ENCODE data around the gene KCTD14.

The KCTD14 gene

GRCh38 chr11:77981346-77981947 is 41.6 kb downstream of the KCTD14 start:
- H3K4me3 ChIP-seq (ENCODE audit: low read depth, low read length): no peak overlapping the region
- no peak for DNase-seq (ENCODE audit: low read depth)
- no peak for TF ChIP-seq MAX (IDR thresholded peaks at IDR 0.05; ENCODE audit: low read depth, low read length)
- no peak for TF ChIP-seq MYC (IDR thresholded peaks at IDR 0.05; ENCODE audit: low read depth, low read length)
- TF ChIP-seq POLR2A (IDR thresholded peaks at IDR 0.05; ENCODE audit: extremely low read depth, insufficient read length): no peak
- TF ChIP-seq CTCF (IDR thresholded peaks at IDR 0.05; ENCODE audit: low read depth, low read length): no peak

GRCh38 chr11:77968337-77968736 is 54.7 kb downstream of the KCTD14 start:
- no peak overlapping the region for H3K4me3 ChIP-seq (ENCODE audit: low read depth, low read length)
- TF ChIP-seq MAX (IDR thresholded peaks at IDR 0.05; ENCODE audit: low read depth, low read length) (no peak), CTCF (IDR thresholded peaks at IDR 0.05; ENCODE audit: low read depth, low read length) (no peak), POLR2A (IDR thresholded peaks at IDR 0.05; ENCODE audit: extremely low read depth, insufficient read length) (no peak), MYC (IDR thresholded peaks at IDR 0.05; ENCODE audit: low read depth, low read length) (no peak)
- peak; percentile 10 for DNase-seq (ENCODE audit: low read depth)

GRCh38 chr11:77967753-77968152 is 55.3 kb downstream of the KCTD14 start:
- H3K4me3 ChIP-seq (ENCODE audit: low read depth, low read length): no peak overlapping the region
- DNase-seq (ENCODE audit: low read depth): no peak
- no peak for TF ChIP-seq MAX (IDR thresholded peaks at IDR 0.05; ENCODE audit: low read depth, low read length)
- TF ChIP-seq CTCF (IDR thresholded peaks at IDR 0.05; ENCODE audit: low read depth, low read length): no peak

- no peak for TF ChIP-seq CTCF (IDR thresholded peaks at IDR 0.05; ENCODE audit: low read depth, low read length)
- no peak for TF ChIP-seq MYC (IDR thresholded peaks at IDR 0.05; ENCODE audit: low read depth, low read length)
- TF ChIP-seq POLR2A (IDR thresholded peaks at IDR 0.05; ENCODE audit: extremely low read depth, insufficient read length): no peak
- no peak for TF ChIP-seq MAX (IDR thresholded peaks at IDR 0.05; ENCODE audit: low read depth, low read length)
- no peak overlapping the region for H3K4me3 ChIP-seq (ENCODE audit: low read depth, low read length)
- DNase-seq (ENCODE audit: low read depth): no peak
These were observed 56.0 kb downstream of the KCTD14 start for GRCh38 chr11:77967121-77967520.

- H3K4me3 ChIP-seq (ENCODE audit: low read depth, low read length): no peak overlapping the region
- TF ChIP-seq MAX (IDR thresholded peaks at IDR 0.05; ENCODE audit: low read depth, low read length) (no peak), POLR2A (IDR thresholded peaks at IDR 0.05; ENCODE audit: extremely low read depth, insufficient read length) (no peak), MYC (IDR thresholded peaks at IDR 0.05; ENCODE audit: low read depth, low read length) (no peak), CTCF (IDR thresholded peaks at IDR 0.05; ENCODE audit: low read depth, low read length) (no peak)
- no peak for DNase-seq (ENCODE audit: low read depth)
These were observed 56.7 kb downstream of the KCTD14 start for GRCh38 chr11:77966338-77966737.
